Loucy (cell line): Measurements from ENCODE around the gene SPTB.

ENCODE experiments used
- H2AFZ ChIP-seq: fragments of 200-600 bp; sonication (generic); 2 replicates; pipeline ENCODE4 v1.6.0; 2016; ENCODE audit warnings: antibody characterized with exemption, mild to moderate bottlenecking, low read length, moderate library complexity
- H3F3A ChIP-seq: fragments of 200-600 bp; 2 replicates; pipeline ENCODE4 v1.6.0; 2016; ENCODE audit warnings: antibody characterized with exemption, low read depth, mild to moderate bottlenecking
- H3K27me3 ChIP-seq: fragments of 200-600 bp; sonication (generic); 2 replicates; pipeline ENCODE4 v1.6.1; 2014; ENCODE audit warnings: low read length, mild to moderate bottlenecking; ENCODE audit not compliant: insufficient read depth, poor library complexity, severe bottlenecking
- H3K36me3 ChIP-seq: fragments of 200-600 bp; sonication (generic); 2 replicates; pipeline ENCODE4 v1.6.1; 2016; ENCODE audit warnings: low read length; ENCODE audit not compliant: insufficient read depth
- H3K4me1 ChIP-seq: fragments of 200-600 bp; sonication (generic); 2 replicates; pipeline ENCODE4 v1.5.1; 2014; ENCODE audit warnings: low read length, mild to moderate bottlenecking; ENCODE audit not compliant: insufficient read depth, poor library complexity, severe bottlenecking
- H3K4me2 ChIP-seq: fragments of 200-600 bp; sonication (generic); 2 replicates; pipeline ENCODE4 v1.6.0; 2014; ENCODE audit warnings: antibody characterized with exemption, low read length, low read depth, mild to moderate bottlenecking; ENCODE audit not compliant: poor library complexity, severe bottlenecking
- H3K4me3 ChIP-seq: fragments of 200-600 bp; sonication (generic); 2 replicates; pipeline ENCODE4 v1.5.1; 2014; ENCODE audit warnings: low read length, mild to moderate bottlenecking, mixed read lengths; ENCODE audit not compliant: poor library complexity, severe bottlenecking
- H3K79me2 ChIP-seq: fragments of 200-600 bp; sonication (generic); 2 replicates; pipeline ENCODE4 v1.6.1; 2014; ENCODE audit warnings: low read length; ENCODE audit not compliant: insufficient read depth
- H3K9ac ChIP-seq: fragments of 200-600 bp; sonication (generic); 2 replicates; pipeline ENCODE4 v1.6.0; 2014; ENCODE audit warnings: mild to moderate bottlenecking, low read depth, low read length, moderate library complexity; ENCODE audit not compliant: poor library complexity, severe bottlenecking
- H3K9me2 ChIP-seq: fragments of 200-600 bp; sonication (generic); replicated peaks from 2 replicates; pipeline ENCODE4 v1.6.1; 2016; ENCODE audit warnings: low read depth, low read length, mixed read lengths
- H3K9me3 ChIP-seq: fragments of 200-600 bp; sonication (generic); 2 replicates; pipeline ENCODE4 v1.6.1; 2014; ENCODE audit warnings: mild to moderate bottlenecking, antibody characterized with exemption, low read length, low read depth; ENCODE audit not compliant: insufficient read depth
- H4K20me1 ChIP-seq: fragments of 200-600 bp; sonication (generic); 2 replicates; pipeline ENCODE4 v1.6.0; 2014; ENCODE audit warnings: antibody characterized with exemption, low read length, mild to moderate bottlenecking; ENCODE audit not compliant: insufficient read depth, poor library complexity, severe bottlenecking
- CTCF ChIP-seq: fragments of 200-600 bp; sonication (generic); conservative IDR thresholded peaks from 2 replicates; pipeline ENCODE4 v1.5.1; 2014; ENCODE audit warnings: mild to moderate bottlenecking, antibody characterized with exemption, low read length
- EZH2phosphoT487 ChIP-seq: fragments of 200-600 bp; IDR thresholded peaks from 2 replicates; pipeline ENCODE4 v1.6.1; 2018; ENCODE audit warnings: antibody characterized with exemption, mild to moderate bottlenecking, moderate library complexity, borderline replicate concordance

The SPTB gene

DNA sequence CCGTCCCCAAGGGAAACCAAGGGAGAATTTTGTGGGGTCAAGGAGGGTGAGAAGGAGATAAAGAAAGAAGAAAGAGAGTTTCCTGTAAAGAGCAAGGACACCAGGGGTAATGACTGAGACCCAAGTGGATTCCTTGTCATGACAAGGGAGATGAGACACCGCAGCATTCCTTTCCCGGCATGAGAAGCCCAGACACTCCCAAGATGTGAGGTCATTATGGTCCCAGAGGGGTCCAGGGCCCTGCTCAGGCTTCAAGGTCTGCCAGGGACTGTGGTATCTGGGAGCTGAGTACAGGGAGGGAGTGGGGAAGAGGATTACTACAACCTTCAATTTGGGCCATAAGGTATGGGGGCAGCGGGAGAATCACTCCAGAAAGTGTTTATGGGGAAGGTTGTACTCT, 58.1 kb downstream of the SPTB start:
- Histone ChIP-seq H3K36me3 (no peaks in the 10 kb centered on the region), H3K4me3 (no peak overlapping the region), H3F3A (no peaks in the 10 kb centered on the region), H3K4me1 (no peaks in the 10 kb centered on the region), H3K9me2 (no peaks in the 10 kb centered on the region), H4K20me1 (no peaks in the 10 kb centered on the region), H3K4me2 (no peak overlapping the region), H2AFZ (no peak overlapping the region), H3K9me3 (no peaks in the 10 kb centered on the region), H3K79me2 (no peaks in the 10 kb centered on the region), H3K27me3 (no peaks in the 10 kb centered on the region), H3K9ac (no peak overlapping the region)
- TF ChIP-seq CTCF = no peak
- no peak for TF ChIP-seq EZH2phosphoT487

- H3K9ac ChIP-seq = no peak overlapping the region
- H3K4me2 ChIP-seq = no peak overlapping the region
- H3F3A ChIP-seq = no peaks in the 10 kb centered on the region
- no peak overlapping the region for H2AFZ ChIP-seq
- no peaks in the 10 kb centered on the region for H3K27me3 ChIP-seq
- no peak overlapping the region for H3K4me3 ChIP-seq
- H3K4me1 ChIP-seq = no peaks in the 10 kb centered on the region
- H3K9me2 ChIP-seq = no peaks in the 10 kb centered on the region
- H3K9me3 ChIP-seq = no peaks in the 10 kb centered on the region
- H3K36me3 ChIP-seq = no peaks in the 10 kb centered on the region
- TF ChIP-seq CTCF = no peak
- no peak for TF ChIP-seq EZH2phosphoT487
- H3K79me2 ChIP-seq = no peaks in the 10 kb centered on the region
- no peaks in the 10 kb centered on the region for H4K20me1 ChIP-seq
These were observed 61.6 kb downstream of the SPTB start for GRCh38 chr14:64818151-64818550.

DNA sequence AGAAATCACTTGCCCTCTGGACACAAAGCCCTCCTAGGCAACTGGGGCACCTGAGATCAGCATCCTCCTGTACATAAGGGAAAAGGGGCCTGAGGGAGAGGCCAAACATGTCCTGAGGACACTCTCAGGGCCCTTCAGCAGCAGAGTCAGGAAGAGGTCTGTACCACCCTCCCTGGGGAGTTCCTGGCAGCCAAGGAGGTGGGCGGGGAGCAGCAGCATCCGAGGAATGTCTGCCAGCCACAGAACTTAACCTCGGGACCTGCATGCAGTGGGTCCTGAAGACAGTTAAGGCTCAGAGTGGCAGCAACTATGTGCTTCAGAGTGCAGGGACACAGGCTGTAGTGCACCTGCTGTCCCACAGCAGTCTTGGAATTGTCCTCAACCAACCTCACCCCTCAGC, 62.1 kb downstream of the SPTB start:
- Histone ChIP-seq H4K20me1 (no peaks in the 10 kb centered on the region), H3K9me2 (no peaks in the 10 kb centered on the region), H3K79me2 (no peaks in the 10 kb centered on the region), H3K9ac (no peak overlapping the region), H3K4me2 (no peak overlapping the region), H2AFZ (no peak overlapping the region), H3F3A (no peaks in the 10 kb centered on the region), H3K27me3 (no peaks in the 10 kb centered on the region), H3K9me3 (no peaks in the 10 kb centered on the region), H3K4me1 (no peaks in the 10 kb centered on the region), H3K36me3 (no peaks in the 10 kb centered on the region), H3K4me3 (no peak overlapping the region)
- TF ChIP-seq EZH2phosphoT487 (no peak), CTCF (no peak)
